ENCODE data around the gene EEF1E1.
"Not testable (repeated sequence)": the region's sequence is repeated elsewhere in the genome, so short reads cannot be mapped to it uniquely, and the experiment has no call there.

EEF1E1 gene

DNA sequence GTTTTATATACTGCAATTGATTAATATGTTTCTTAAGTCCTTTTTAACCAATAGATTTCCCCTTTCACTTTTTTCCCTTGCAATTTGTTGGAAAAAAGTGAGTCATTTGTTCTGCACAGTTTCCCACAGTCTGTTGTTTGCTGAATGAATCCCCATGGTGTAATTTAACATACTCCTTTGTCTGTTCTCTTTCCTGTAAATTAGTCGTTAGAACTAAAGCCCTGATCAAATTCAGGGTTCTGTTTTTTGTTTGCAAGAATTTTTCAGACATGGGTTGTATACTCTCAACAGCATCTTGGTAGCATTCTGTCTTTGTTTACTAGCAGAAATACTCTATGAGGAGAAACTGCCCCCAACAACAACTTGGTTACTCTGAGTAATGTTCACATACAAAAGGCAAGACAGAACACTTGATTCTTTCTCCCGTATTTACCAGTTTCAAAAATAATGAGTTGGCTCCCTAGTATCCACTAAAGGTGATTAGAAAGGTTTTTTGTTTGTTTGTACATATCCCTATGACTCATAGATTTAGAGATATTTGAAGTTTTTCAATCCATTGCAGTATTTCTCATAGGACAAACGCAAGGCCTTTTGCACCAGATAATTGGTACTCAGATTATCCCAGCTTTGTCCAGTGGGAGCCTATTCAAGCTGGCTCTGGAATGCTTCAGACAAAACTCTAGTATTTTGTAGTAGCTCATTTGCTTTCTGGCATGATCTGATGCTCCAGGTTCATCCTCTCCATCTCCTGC is 54.6 kb downstream of the EEF1E1 start:
- H3K4me3 ChIP-seq (ENCODE audit: low read depth, low read length): no peak overlapping the region
- TF ChIP-seq, protein P1, sequence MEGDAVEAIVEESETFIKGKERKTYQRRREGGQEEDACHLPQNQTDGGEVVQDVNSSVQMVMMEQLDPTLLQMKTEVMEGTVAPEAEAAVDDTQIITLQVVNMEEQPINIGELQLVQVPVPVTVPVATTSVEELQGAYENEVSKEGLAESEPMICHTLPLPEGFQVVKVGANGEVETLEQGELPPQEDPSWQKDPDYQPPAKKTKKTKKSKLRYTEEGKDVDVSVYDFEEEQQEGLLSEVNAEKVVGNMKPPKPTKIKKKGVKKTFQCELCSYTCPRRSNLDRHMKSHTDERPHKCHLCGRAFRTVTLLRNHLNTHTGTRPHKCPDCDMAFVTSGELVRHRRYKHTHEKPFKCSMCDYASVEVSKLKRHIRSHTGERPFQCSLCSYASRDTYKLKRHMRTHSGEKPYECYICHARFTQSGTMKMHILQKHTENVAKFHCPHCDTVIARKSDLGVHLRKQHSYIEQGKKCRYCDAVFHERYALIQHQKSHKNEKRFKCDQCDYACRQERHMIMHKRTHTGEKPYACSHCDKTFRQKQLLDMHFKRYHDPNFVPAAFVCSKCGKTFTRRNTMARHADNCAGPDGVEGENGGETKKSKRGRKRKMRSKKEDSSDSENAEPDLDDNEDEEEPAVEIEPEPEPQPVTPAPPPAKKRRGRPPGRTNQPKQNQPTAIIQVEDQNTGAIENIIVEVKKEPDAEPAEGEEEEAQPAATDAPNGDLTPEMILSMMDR (IDR thresholded peaks at IDR 0.05; ENCODE audit: low read depth, low read length): no peak

DNA sequence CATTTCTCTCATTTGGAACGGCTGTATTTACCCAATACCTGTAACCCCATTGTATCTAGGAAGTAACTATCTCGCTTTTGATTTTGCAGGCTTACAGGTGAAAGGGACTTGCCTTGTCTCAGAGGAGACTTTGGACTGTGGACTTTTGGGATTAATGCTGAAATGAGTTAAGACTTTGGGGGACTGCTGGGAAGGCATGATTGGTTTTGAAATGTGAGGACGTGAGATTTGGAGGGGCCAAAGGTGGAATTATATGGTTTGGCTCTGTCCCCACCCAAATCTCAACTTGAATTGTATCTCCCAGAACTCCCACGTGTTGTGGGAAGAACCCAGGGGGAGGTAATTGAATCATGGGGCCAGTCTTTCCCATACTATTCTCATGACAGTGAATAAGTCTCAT is 56.6 kb downstream of the EEF1E1 start:
- not testable (repeated sequence) for H3K4me3 ChIP-seq (ENCODE audit: low read depth, low read length)

DNA sequence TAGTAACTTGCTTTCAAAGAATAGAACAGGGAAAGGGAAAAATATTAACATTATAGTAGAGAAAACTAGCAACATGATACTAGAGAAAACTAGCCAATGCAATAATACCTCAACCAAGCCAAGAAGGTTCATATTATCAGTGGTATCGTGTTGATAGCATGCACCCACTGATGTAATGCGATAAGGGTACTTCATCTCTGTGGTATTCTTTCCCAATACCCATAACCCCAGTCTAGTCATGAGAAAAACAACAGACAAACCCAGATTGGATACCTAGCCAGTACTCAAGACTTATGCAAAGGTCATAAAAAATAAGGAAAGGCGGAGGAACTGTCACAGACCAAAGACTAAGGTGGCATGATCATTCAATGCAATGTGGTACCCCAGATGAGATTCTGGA is 59.1 kb downstream of the EEF1E1 start:
- H3K4me3 ChIP-seq (ENCODE audit: low read depth, low read length): no peak overlapping the region
- TF ChIP-seq, protein P1 (IDR thresholded peaks at IDR 0.05; ENCODE audit: low read depth, low read length): no peak

DNA sequence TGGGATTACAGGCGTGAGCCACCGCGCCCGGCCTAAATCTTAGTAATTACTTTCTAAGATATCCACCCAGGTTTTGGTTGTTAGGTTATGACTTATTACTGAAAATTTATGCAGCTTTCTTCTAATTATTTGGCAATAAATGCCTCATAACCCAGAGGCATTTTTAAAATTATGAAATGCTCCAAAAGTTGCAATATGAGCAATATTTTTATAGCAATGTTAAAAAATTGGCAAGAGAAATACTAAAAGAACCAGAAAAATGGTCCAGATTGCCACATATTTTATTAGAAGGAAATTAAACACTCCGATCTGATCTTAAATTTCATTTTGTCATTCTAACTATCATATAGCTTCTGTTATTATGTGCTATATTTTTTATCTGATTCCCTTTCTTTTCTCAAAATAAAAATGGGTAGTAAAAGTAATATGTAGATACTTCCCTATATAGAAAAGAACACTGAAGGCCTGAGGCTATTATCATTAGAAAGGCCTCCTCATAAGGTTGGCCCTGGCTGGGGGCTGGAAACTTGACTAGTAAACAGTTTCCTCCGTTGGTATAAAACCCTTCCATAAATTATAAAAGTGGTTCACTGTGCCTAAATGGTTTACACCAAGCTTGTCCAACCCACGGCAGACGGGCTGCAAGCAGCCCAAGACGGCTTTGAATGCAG is 60.3 kb downstream of the EEF1E1 start:
- H3K4me3 ChIP-seq (ENCODE audit: low read depth, low read length): no peak overlapping the region
- TF ChIP-seq, protein P1 (IDR thresholded peaks at IDR 0.05; ENCODE audit: low read depth, low read length): no peak

DNA sequence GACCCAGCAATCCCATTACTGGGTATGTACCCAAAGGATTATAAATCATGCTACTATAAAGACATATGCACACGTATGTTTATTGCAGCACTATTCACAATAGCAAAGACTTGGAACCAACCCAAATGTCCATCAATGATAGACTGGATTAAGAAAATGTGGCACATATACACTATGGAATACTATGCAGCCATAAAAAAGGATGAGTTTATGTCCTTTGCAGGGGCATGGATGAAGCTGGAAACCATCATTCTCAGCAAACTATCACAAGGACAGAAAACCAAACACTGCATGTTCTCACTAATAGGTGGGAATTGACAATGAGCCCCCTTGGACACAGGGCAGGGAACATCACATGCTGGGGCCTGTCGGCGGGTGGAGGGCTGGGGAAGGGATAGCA is 68.2 kb downstream of the EEF1E1 start:
- not testable (repeated sequence) for H3K4me3 ChIP-seq (ENCODE audit: low read depth, low read length)

DNA sequence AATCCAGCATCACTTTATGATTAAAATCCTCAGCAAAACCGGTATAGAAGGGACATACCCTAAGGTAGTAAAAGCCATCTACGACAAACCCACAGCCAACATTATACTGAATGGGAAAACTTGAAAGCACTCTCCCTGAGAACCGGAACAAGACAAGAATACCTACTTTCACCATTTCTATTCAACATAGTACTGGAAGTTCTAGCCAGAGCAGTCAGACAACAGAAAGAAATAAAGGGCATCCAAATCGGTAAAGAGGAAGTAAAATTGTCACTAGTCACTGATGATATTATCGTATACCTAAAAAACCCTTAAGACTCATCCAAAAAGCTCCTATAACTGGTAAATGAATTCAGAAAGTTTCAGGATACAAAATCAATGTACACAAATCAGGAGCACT is 71.4 kb downstream of the EEF1E1 start:
- TF ChIP-seq, protein P1 (IDR thresholded peaks at IDR 0.05; ENCODE audit: low read depth, low read length): no peak
- H3K4me3 ChIP-seq (ENCODE audit: low read depth, low read length): no peak overlapping the region

Data from WI38 (cell line).